IMR-90 (cell line): ENCODE results near the gene AGBL3. TPM values are rescaled to one million over a fixed set of nuclear protein-coding genes. Genes with fewer than 3 reads are reported as not detected.

Experiments
- ATAC-seq: fragments of 200-7000 bp; cut with Tn5 transposase; 2 replicates; pipeline ENCODE4 v1.9.1; 2020; ENCODE audit warnings: low read depth, mild to moderate bottlenecking, moderate library complexity
- BruUV-seq: library from RNA; stranded (reverse); fragments of 400-500 nt; replicated peaks from 2 replicates; lab custom pipeline; 2021; lab: Mats Ljungman, UMichigan
- CTCF ChIA-PET: fragments of 300-600 bp; formaldehyde crosslinking; extraction: SDS; loops from one replicate; lab custom pipeline; 2021; ENCODE audit warnings: antibody characterized with exemption; lab: Yijun Ruan, JAX
- POLR2A ChIA-PET: fragments of 300-600 bp; sonication (Branson Sonifier 250); formaldehyde crosslinking; loops from one replicate; lab custom pipeline; 2022; ENCODE audit warnings: antibody characterized with exemption; ENCODE audit not compliant: unreplicated experiment; lab: Charles Lee
- DNase-seq: peaks from one replicate; pipeline ENCODE4 v3.0.0; 2013
- H2AFZ ChIP-seq: replicated peaks from 2 replicates; pipeline ENCODE3; 2013; ENCODE audit warnings: low read length, mild to moderate bottlenecking; ENCODE audit not compliant: poor library complexity
- H2AK5ac ChIP-seq: 2 replicates; pipeline ENCODE4 v1.6.1; 2013; ENCODE audit warnings: low read depth, low read length, inconsistent platforms
- H2AK9ac ChIP-seq: replicated peaks from 2 replicates; pipeline ENCODE3; 2013; ENCODE audit warnings: mild to moderate bottlenecking, low read depth, low read length, moderate library complexity; ENCODE audit not compliant: poor library complexity
- H2BK120ac ChIP-seq: 2 replicates; pipeline ENCODE4 v1.6.1; 2013; ENCODE audit warnings: low read depth, low read length, inconsistent platforms
- H2BK15ac ChIP-seq: 3 replicates; pipeline ENCODE4 v1.6.1; 2013; ENCODE audit warnings: low read depth, low read length, inconsistent platforms
- H2BK20ac ChIP-seq: 2 replicates; pipeline ENCODE4 v1.6.1; 2013; ENCODE audit warnings: low read depth, mild to moderate bottlenecking, inconsistent platforms, low read length, moderate library complexity
- H2BK5ac ChIP-seq: 2 replicates; pipeline ENCODE4 v1.6.1; 2013; ENCODE audit warnings: mild to moderate bottlenecking, low read depth, low read length, inconsistent platforms; ENCODE audit not compliant: poor library complexity, severe bottlenecking
- H3K14ac ChIP-seq: replicated peaks from 2 replicates; pipeline ENCODE4 v1.6.1; 2013; ENCODE audit warnings: low read depth, low read length, inconsistent platforms
- H3K18ac ChIP-seq: 2 replicates; pipeline ENCODE4 v1.6.1; 2013; ENCODE audit warnings: low read depth, low read length, control low read depth
- H3K23ac ChIP-seq: 2 replicates; pipeline ENCODE4 v1.6.1; 2013; ENCODE audit warnings: low read depth, low read length, inconsistent platforms
- H3K27ac ChIP-seq: 2 replicates; pipeline ENCODE4 v1.5.1; 2013; ENCODE audit warnings: mild to moderate bottlenecking, control low read depth, low read length; ENCODE audit not compliant: insufficient read depth
- H3K27me3 ChIP-seq: 2 replicates; pipeline ENCODE4 v1.6.1; 2013; ENCODE audit warnings: low read length; ENCODE audit not compliant: control insufficient read depth, insufficient read depth
- H3K36me3 ChIP-seq: 2 replicates; pipeline ENCODE4 v1.6.1; 2013; ENCODE audit warnings: low read length, mixed read lengths; ENCODE audit not compliant: control insufficient read depth, insufficient read depth
- H3K4ac ChIP-seq: 2 replicates; pipeline ENCODE4 v1.6.1; 2013; ENCODE audit warnings: low read depth, low read length, inconsistent platforms
- H3K4me1 ChIP-seq: 2 replicates; pipeline ENCODE4 v1.6.1; 2013; ENCODE audit warnings: low read length, mixed read lengths; ENCODE audit not compliant: control insufficient read depth, insufficient read depth
- H3K4me2 ChIP-seq: 2 replicates; pipeline ENCODE4 v1.6.1; 2013; ENCODE audit warnings: low read depth, mild to moderate bottlenecking, control low read depth, low read length, moderate library complexity
- H3K4me3 ChIP-seq: 2 replicates; pipeline ENCODE4 v1.5.1; 2013; ENCODE audit warnings: low read depth, mild to moderate bottlenecking, control low read depth, low read length, moderate library complexity; ENCODE audit not compliant: insufficient read depth
- H3K56ac ChIP-seq: 2 replicates; pipeline ENCODE4 v1.6.1; 2013; ENCODE audit warnings: low read length, inconsistent platforms; ENCODE audit not compliant: insufficient read depth; ENCODE audit errors: extremely low read depth
- H3K79me1 ChIP-seq, 2 experiments: 2 replicates each; pipeline ENCODE4 v1.6.1; 2013; ENCODE audit warnings: low read length in 2 of 2, inconsistent platforms in 1 of 2, low read depth in 1 of 2
- H3K9ac ChIP-seq: 2 replicates; pipeline ENCODE4 v1.6.1; 2013; ENCODE audit warnings: low read depth, low read length, control low read depth
- H3K9me1 ChIP-seq: 2 replicates; pipeline ENCODE4 v1.6.1; 2013; ENCODE audit warnings: low read length, inconsistent platforms; ENCODE audit not compliant: insufficient read depth
- H3K9me3 ChIP-seq: 2 replicates; pipeline ENCODE4 v1.6.1; 2013; ENCODE audit warnings: low read length; ENCODE audit not compliant: control insufficient read depth, insufficient read depth
- H4K20me1 ChIP-seq: 2 replicates; pipeline ENCODE4 v1.6.1; 2013; ENCODE audit warnings: low read length, inconsistent platforms; ENCODE audit not compliant: insufficient read depth
- H4K5ac ChIP-seq: 2 replicates; pipeline ENCODE4 v1.6.1; 2013; ENCODE audit warnings: mild to moderate bottlenecking, low read depth, low read length, control low read depth
- H4K8ac ChIP-seq, 2 experiments: 2 replicates each; pipeline ENCODE4 v1.6.1; 2013; ENCODE audit warnings: low read depth in 2 of 2, low read length in 2 of 2, control low read depth in 1 of 2, inconsistent platforms in 1 of 2
- H4K91ac ChIP-seq: 2 replicates; pipeline ENCODE4 v1.6.1; 2013; ENCODE audit warnings: low read depth, low read length, inconsistent platforms; ENCODE audit not compliant: insufficient read depth
- FOS ChIP-seq: fragments of 150-350 bp; IDR thresholded peaks from 2 replicates; pipeline ENCODE4 v1.6.1; 2016; ENCODE audit warnings: low read depth, low read length
- MAFK ChIP-seq: IDR thresholded peaks from 2 replicates; pipeline ENCODE4 v1.6.1; 2012; ENCODE audit warnings: low read depth, low read length, improper control_type of control experiment
- WGBS, 2 experiments: methylation state at CpG; one replicate each; pipeline versions ENCODE4 v1.1.5 to v1.1.7; 2013; ENCODE audit warnings: missing lambda C conversion rate in 2 of 2; ENCODE audit not compliant: insufficient read length in 1 of 2; ENCODE audit errors: extremely low coverage in 2 of 2; 5-methylcytosine and 5-hydroxymethylcytosine counted together
- dilution Hi-C: fragments of 300-500 bp; cut with HindIII; formaldehyde crosslinking; loops from one replicate; pipeline ENCODE4 v1.14.3; 2018; ENCODE audit warnings: low sequenced_read_pairs; ENCODE audit not compliant: unreplicated experiment
- in situ Hi-C: fragments of 300-500 bp; cut with MboI; formaldehyde crosslinking; loops from 3 replicates; pipeline ENCODE4 v1.14.3; 2019; ENCODE audit warnings: low sequenced_read_pairs, inconsistent platforms, mixed read lengths
- intact Hi-C: fragments of 100-400 bp; cut with micrococcal nuclease; formaldehyde crosslinking; loops from 2 replicates; pipeline ENCODE4 v1.10.0; 2022
- polyA plus RNA-seq, 3 experiments: library from polyadenylated mRNA; depleted of rRNA; stranded (reverse); fragments of >200 nt; gene quantifications; 2 replicates each; pipeline ENCODE4 v1.2.3, GENCODE V29; 2012; ENCODE audit warnings: low replicate concordance in 1 of 3
- total RNA-seq: library from RNA; depleted of rRNA; stranded (reverse); fragments of >200 nt; gene quantifications from 2 replicates; pipeline ENCODE4 v1.2.3, GENCODE V29; 2012

Gene AGBL3
- total and polyA plus RNA-seq, 2 of the 4 experiments (the other 2 are of a cell fraction) = 0.18 to 0.65 TPM

GRCh38 chr7:134936893-134937510 lies 49.3 kb upstream of the AGBL3 start:
- intact Hi-C loops = no loop called here
- Histone ChIP-seq H4K8ac (0 out of 4 replicates have a peak overlapping the region, but pooled peaks have one; percentile 17 to 31), H3K18ac (peak overlapping the region; percentile 31; the same call in 1 of the 2 replicates), H2AK5ac (peak overlapping the region; percentile 12; the same call in 1 of the 2 replicates), H3K27ac (peak overlapping the region; percentile 92; the same call in 1 of the 2 replicates), H2BK5ac (peak overlapping the region; percentile 65), H3K4me1 (peaks cover 19% of the 10 kb centered on the region), H3K4me2 (no peak overlapping the region; the same call in none of the 2 replicates), H3K9ac (no peak overlapping the region; the same call in 1 of the 2 replicates), H3K56ac (no peak overlapping the region), H2BK20ac (no peak overlapping the region), H3K27me3 (no peaks in the 10 kb centered on the region), H3K36me3 (peaks cover 44% of the 10 kb centered on the region), H2BK120ac (peak overlapping the region; percentile 46), H3K14ac (peak overlapping the region; percentile 32; the same call in 1 of the 2 replicates), H3K23ac (peak overlapping the region; percentile 46; the same call in 1 of the 2 replicates), H2BK15ac (peak overlapping the region; percentile 28; the same call in 1 of the 3 replicates), H3K9me3 (no peaks in the 10 kb centered on the region), H3K4me3 (no peak overlapping the region), H3K79me1 (peaks cover 49 to 85% of the 10 kb centered on the region in 2 experiments), H3K9me1 (peaks cover 25% of the 10 kb centered on the region), H4K5ac (peak overlapping the region; percentile 80), H4K20me1 (peaks cover 21% of the 10 kb centered on the region; the same call in 1 of the 2 replicates), H2AFZ (no peak overlapping the region), H4K91ac (no peak overlapping the region), H2AK9ac (no peak overlapping the region), H3K4ac (0 out of 2 replicates have a peak overlapping the region, but pooled peaks have one; percentile 27)
- POLR2A ChIA-PET = interaction anchor here (0.7 kb wide), 1 partner anchor 9 kb away, joined by 9 read pairs; no protein-coding TSS in a partner anchor
- no peak for TF ChIP-seq FOS
- TF ChIP-seq MAFK = peak; percentile 87
- in situ Hi-C loops = no loop called here
- ATAC-seq (no peak), DNase-seq (no peak)
- dilution Hi-C loops = no loop called here
- no CpG with 5 or more reads among the region's 3 CpGs for WGBS, 2 experiments
- CTCF ChIA-PET = interaction anchor here (0.7 kb wide), 1 partner anchor 247 kb away, joined by 7 read pairs; no protein-coding TSS in a partner anchor
- no TSS peak for BruUV-seq
